Type B pancreatic cell (in vitro differentiated cells): ENCODE measurements around the gene ZNF57. TPM values are rescaled to one million over a fixed set of nuclear protein-coding genes. Genes with fewer than 3 reads are reported as not detected.

Experiments
- DNase-seq: peaks from one replicate; pipeline ENCODE4 v3.0.0; 2021; ENCODE audit warnings: mixed read lengths; ENCODE audit not compliant: unreplicated experiment; ENCODE audit errors: extremely low spot score
- H3K27ac Mint-ChIP-seq: 2 replicates; pipeline ENCODE4 v1.8.0; 2021; ENCODE audit warnings: mild to moderate bottlenecking, mixed read lengths
- H3K27me3 Mint-ChIP-seq: 2 replicates; pipeline ENCODE4 v1.8.0; 2021; ENCODE audit warnings: mixed read lengths
- H3K36me3 Mint-ChIP-seq: 2 replicates; pipeline ENCODE4 v1.8.0; 2021; ENCODE audit warnings: mixed read lengths
- H3K4me1 Mint-ChIP-seq: one replicate; pipeline ENCODE4 v1.8.0; 2021; ENCODE audit warnings: mixed read lengths; ENCODE audit not compliant: unreplicated experiment
- H3K4me3 Mint-ChIP-seq: 2 replicates; pipeline ENCODE4 v1.8.0; 2021; ENCODE audit warnings: mild to moderate bottlenecking, mixed read lengths
- H3K9me3 Mint-ChIP-seq: 2 replicates; pipeline ENCODE4 v1.8.0; 2021; ENCODE audit warnings: mixed read lengths
- CTCF ChIP-seq: fragments of 200-600 bp; sonication (generic); conservative IDR thresholded peaks from 2 replicates; pipeline ENCODE4 v1.5.0; 2021; ENCODE audit warnings: antibody characterized with exemption, mild to moderate bottlenecking
- total RNA-seq: library from RNA; stranded (reverse); gene quantifications from 2 replicates; pipeline ENCODE4 v1.2.1, GENCODE V29; 2021; ENCODE audit warnings: low replicate concordance

ZNF57 gene
- total RNA-seq, 1 donor from 2014 or later = 5.9 TPM

GRCh38 chr19:2964874-2965273 is 64.1 kb downstream of the ZNF57 start:
- no peaks in the 10 kb centered on the region for H3K9me3 Mint-ChIP-seq
- no peak overlapping the region for H3K4me3 Mint-ChIP-seq
- H3K4me1 Mint-ChIP-seq = peaks cover 6% of the 10 kb centered on the region
- DNase-seq = no peak
- H3K27ac Mint-ChIP-seq = no peak overlapping the region
- H3K36me3 Mint-ChIP-seq = no peaks in the 10 kb centered on the region
- TF ChIP-seq CTCF = no peak
- H3K27me3 Mint-ChIP-seq = no peaks in the 10 kb centered on the region

- Mint-ChIP-seq H3K27ac (no peak overlapping the region), H3K36me3 (no peaks in the 10 kb centered on the region), H3K4me1 (no peaks in the 10 kb centered on the region), H3K4me3 (no peak overlapping the region), H3K9me3 (no peaks in the 10 kb centered on the region), H3K27me3 (no peaks in the 10 kb centered on the region)
- no peak for DNase-seq
- TF ChIP-seq CTCF = no peak
These were observed 67.2 kb downstream of the ZNF57 start for GRCh38 chr19:2967972-2968371.

Other genes starting within 250 kb of the ZNF57 start
- gene GNG7, start 198.2 kb upstream of the ZNF57 start, total RNA-seq = 3.8 and 12.2 TPM in 2 replicates
- gene DIRAS1, start 179.6 kb upstream of the ZNF57 start, total RNA-seq = 5.9 and 10.4 TPM in 2 replicates
- 32.0 and 33.1 TPM in 2 replicates for gene SLC39A3, start 160.9 kb upstream of the ZNF57 start, total RNA-seq
- 55.9 and 64.4 TPM in 2 replicates for gene SGTA, start 117.7 kb upstream of the ZNF57 start, total RNA-seq
- 85.9 and 109 TPM in 2 replicates for gene THOP1, start 115.4 kb upstream of the ZNF57 start, total RNA-seq
- 8.1 and 9.4 TPM in 2 replicates for gene ZNF554, start 81.1 kb upstream of the ZNF57 start, total RNA-seq
- gene ZNF555, start 59.5 kb upstream of the ZNF57 start, total RNA-seq = 6.8 and 9.7 TPM in 2 replicates
- not detected in 2 replicates for gene ZNF556, start 33.6 kb upstream of the ZNF57 start, total RNA-seq
- 4.0 and 5.8 TPM in 2 replicates for gene ZNF77, start 44.0 kb downstream of the ZNF57 start, total RNA-seq
- gene TLE6, start 76.6 kb downstream of the ZNF57 start, total RNA-seq = 3.8 TPM in 2 replicates
- 37.7 and 52.8 TPM in 2 replicates for gene TLE2, start 128.4 kb downstream of the ZNF57 start, total RNA-seq
- gene TLE5, start 161.6 kb downstream of the ZNF57 start, total RNA-seq = 302 and 418 TPM in 2 replicates
- gene GNA11, start 193.4 kb downstream of the ZNF57 start, total RNA-seq = 46.9 and 62.0 TPM in 2 replicates
- gene GNA15, start 235.1 kb downstream of the ZNF57 start, total RNA-seq = 1.6 and 3.9 TPM in 2 replicates